IPS-18a (cell line): ENCODE measurements around the gene RPP14.

Source experiments
- H3K27ac ChIP-seq: one replicate; pipeline ENCODE4 v1.5.1; 2013; ENCODE audit warnings: low read length
- H3K27me3 ChIP-seq: one replicate; pipeline ENCODE4 v1.6.1; 2013; ENCODE audit warnings: mild to moderate bottlenecking, low read length; ENCODE audit not compliant: control insufficient read depth, insufficient read depth
- H3K36me3 ChIP-seq: one replicate; pipeline ENCODE4 v1.6.1; 2013; ENCODE audit warnings: low read depth, low read length; ENCODE audit not compliant: control insufficient read depth
- H3K4me1 ChIP-seq: one replicate; pipeline ENCODE4 v1.6.1; 2013; ENCODE audit warnings: low read depth, low read length; ENCODE audit not compliant: control insufficient read depth
- H3K4me3 ChIP-seq: one replicate; pipeline ENCODE4 v1.5.1; 2013; ENCODE audit warnings: low read length
- H3K9ac ChIP-seq: one replicate; pipeline ENCODE4 v1.6.1; 2013; ENCODE audit warnings: mild to moderate bottlenecking, low read length, moderate library complexity
- H3K9me3 ChIP-seq: one replicate; pipeline ENCODE4 v1.6.1; 2013; ENCODE audit warnings: low read depth, low read length; ENCODE audit not compliant: control insufficient read depth

RPP14 gene

DNA sequence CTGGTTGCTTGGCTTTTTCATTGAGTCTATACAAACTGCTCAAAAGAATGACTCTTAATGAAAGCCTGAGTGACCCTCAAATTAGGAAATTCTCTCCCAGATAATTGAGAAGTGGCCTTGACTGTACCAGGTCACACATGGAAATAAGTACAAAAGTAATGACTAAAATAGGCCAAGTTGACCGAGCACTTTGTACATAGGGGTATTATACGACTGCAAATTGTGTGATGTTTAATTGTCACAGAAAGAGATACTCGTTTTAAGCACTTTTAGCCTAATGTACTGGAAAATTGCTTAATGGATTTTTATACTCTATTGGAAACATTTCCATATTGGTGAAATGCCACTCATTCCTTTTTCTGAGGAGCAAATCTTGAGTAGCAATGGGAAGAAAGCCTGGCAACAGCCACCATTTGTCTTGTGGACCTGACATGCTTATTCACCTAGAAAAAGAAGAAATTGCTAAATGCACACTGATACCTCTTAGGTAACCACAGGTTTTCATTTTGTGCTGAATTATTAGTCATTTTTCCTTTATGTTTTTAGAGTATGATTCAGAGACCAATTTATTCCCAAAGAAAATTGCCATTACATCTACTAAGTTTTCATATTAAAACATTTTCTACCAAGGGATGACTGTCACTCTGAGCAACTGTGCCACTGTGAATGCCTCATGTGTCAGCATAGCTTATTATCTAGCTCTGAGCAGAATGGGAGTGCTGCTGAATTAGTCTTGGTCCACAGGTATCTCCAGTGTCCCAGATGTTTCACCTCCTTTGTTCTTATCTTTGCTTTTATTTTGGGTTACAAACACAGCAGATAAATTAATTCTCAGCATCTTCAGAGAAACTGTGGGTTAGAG lies 17.7 kb downstream of the RPP14 start:
- Histone ChIP-seq H3K36me3 (no peaks in the 10 kb centered on the region), H3K27ac (no peak overlapping the region), H3K9me3 (no peaks in the 10 kb centered on the region), H3K4me3 (no peak overlapping the region), H3K27me3 (no peaks in the 10 kb centered on the region), H3K9ac (no peak overlapping the region), H3K4me1 (peaks cover 19% of the 10 kb centered on the region)

DNA sequence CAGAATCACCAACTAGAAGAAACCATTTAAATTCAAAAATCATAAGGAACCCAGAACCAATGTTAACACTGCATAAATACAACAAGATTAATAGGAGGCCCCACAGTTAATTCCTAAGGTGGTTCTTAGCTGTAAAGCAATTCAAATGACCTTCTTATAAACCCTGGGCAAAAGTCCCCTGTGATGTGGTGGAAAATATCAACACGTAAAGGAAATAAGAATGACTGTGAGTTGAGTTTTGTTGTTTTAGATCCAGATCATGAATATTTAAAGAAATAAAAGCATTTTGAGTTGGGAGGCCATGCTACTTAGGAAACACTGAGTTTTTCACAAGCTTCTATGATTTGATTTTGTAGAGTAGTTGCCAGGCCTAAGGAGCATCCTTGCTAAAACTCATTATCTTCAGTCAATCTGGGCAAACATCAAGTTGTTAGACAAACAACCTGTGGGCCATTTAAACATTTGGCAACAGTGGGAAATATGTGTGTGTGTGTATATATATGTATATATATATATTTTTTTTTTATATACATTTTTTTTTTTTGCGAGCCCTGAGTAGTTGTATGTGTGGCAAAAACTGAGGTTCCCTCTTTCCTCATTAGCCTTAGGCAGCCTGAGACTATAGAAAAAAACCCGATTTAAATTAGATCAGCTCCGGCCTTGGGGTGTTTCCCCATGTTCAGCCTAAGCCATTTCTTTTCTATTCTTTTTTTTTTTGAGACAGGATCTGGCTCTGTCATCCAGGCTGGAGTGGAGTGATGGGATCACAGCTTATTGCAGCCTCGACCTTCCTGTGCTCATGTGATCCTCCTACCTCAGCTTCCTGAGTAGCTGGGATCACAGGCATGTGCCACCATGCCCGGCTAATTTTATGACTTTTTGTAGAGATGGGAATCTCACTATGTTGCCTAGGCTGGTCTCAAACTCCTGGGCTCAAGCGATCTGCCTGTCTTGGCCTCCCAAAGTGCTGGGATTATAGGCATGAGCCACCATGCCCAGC lies 18.6 kb downstream of the RPP14 start:
- Histone ChIP-seq H3K27me3 (no peaks in the 10 kb centered on the region), H3K9me3 (no peaks in the 10 kb centered on the region), H3K4me1 (peaks cover 19% of the 10 kb centered on the region), H3K36me3 (no peaks in the 10 kb centered on the region), H3K9ac (no peak overlapping the region), H3K4me3 (no peak overlapping the region), H3K27ac (no peak overlapping the region)

DNA sequence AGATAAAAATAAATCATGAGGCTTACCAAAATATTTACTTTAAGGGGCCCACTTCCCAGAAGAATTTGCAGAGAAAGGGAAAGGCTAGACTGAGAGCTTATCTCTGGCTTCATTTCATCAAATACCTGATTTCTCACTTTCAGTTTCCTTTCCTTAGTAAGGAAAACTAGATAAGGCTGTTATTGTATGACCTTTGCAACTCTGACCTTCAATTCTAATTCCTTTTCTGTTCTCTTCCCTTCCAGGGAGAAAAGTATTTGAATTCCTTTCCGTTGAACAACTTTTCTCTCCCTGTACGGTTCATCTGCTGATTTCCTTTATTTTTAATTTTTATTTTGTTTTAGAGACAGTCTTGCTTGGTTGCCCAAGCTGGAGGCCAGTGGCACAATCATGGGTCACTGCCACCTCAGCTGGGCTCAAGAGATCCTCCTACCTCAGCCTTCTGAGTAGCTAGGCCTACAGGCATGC lies 19.5 kb downstream of the RPP14 start:
- Histone ChIP-seq H3K9me3 (no peaks in the 10 kb centered on the region), H3K27ac (no peak overlapping the region), H3K27me3 (no peaks in the 10 kb centered on the region), H3K4me3 (no peak overlapping the region), H3K4me1 (peaks cover 19% of the 10 kb centered on the region), H3K9ac (no peak overlapping the region), H3K36me3 (no peaks in the 10 kb centered on the region)

DNA sequence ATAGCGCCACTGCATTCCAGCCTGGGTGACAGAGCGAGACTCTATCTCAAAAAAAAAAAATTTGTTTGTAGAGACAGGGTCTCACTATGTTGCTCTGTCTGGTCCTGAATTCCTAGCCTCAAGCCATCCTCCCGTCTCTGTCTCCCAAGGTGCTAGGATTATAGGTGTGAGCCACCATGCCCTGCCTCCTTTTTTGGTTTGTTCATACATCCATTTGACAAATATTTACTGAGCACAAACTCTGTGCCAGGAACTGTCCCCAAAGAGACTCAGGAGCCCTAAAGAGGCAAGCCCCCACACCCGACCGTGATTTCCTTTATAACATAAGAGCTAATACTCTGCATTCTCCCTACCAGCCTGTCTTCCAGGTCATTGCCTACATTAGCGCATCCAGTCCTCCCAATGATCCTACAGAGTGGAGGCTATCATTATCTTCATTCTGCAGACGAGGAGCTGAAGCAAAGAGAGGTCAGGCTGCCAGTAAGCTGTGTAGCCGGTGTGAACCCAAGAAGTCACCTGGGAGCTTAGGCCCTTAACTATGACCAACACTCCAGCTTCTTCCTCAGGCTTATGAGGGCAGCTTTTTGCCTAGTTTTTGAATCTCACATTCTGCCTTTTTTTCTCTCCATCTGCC lies 20.3 kb downstream of the RPP14 start:
- peaks cover 15% of the 10 kb centered on the region for H3K4me1 ChIP-seq
- H3K27ac ChIP-seq = no peak overlapping the region
- no peak overlapping the region for H3K4me3 ChIP-seq
- no peaks in the 10 kb centered on the region for H3K36me3 ChIP-seq
- H3K9me3 ChIP-seq = no peaks in the 10 kb centered on the region
- peaks cover 1% of the 10 kb centered on the region for H3K27me3 ChIP-seq
- no peak overlapping the region for H3K9ac ChIP-seq

DNA sequence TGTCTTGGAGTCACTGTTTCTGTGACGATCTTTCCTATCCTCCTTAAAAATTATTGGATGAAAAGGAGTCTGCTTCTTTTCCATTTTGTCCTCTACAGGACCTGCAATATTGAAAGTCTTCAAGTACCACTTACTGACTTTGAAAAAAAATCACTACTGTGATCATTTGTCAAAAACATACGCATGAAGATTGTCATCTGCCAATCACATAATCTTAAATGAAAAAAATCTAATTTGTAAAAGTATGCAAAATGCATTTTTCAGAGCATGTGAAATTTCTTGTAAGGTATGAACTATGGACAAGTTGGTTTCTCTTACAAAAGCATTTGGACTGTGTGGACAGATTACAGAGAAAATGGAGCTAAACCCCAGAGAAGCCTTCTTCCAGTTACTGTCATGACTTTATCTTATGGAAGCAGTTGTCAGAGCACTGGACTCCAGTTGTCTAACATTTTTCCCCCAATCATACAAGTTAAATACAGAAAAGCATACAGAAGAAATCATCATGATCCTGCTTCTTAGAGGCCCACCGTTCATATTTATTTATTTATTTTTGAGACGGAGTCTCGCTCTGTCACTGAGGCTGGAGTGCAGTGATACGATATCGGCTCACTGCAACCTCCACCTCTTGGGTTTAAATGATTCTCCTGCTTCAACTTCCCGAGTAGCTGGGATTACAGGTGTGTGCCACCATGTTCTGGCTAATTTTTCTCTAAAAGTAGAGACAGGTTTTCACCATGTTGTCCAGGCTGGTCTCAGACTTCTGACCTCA lies 23.3 kb downstream of the RPP14 start:
- H3K4me3 ChIP-seq = no peak overlapping the region
- H3K9me3 ChIP-seq = no peaks in the 10 kb centered on the region
- H3K27ac ChIP-seq = no peak overlapping the region
- no peaks in the 10 kb centered on the region for H3K36me3 ChIP-seq
- no peak overlapping the region for H3K9ac ChIP-seq
- H3K27me3 ChIP-seq = peaks cover 23% of the 10 kb centered on the region
- H3K4me1 ChIP-seq = peaks cover under 1% of the 10 kb centered on the region

DNA sequence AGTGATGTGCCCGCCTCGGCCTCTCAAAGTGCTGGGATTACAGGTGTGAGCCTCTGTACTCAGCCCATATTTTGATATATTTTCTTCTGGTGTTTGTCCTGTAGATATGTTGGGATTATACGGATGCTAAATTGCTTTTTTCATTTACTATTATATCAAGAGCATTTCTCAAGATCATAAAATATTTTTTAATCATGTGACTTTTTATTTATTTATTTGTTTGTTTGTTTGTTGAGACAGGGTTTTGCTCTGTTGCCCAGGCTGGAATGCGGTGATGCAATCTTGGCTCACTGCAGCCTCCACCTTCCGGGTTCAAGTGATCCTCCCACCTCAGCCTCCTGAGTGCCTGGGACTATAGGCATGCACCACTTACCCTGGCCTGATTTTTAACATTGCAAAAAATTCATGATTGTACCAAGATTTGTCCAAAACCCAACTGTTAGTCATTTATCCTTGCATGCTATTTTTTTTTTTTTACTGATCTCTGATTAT lies 23.9 kb downstream of the RPP14 start:
- no peak overlapping the region for H3K27ac ChIP-seq
- no peaks in the 10 kb centered on the region for H3K4me1 ChIP-seq

DNA sequence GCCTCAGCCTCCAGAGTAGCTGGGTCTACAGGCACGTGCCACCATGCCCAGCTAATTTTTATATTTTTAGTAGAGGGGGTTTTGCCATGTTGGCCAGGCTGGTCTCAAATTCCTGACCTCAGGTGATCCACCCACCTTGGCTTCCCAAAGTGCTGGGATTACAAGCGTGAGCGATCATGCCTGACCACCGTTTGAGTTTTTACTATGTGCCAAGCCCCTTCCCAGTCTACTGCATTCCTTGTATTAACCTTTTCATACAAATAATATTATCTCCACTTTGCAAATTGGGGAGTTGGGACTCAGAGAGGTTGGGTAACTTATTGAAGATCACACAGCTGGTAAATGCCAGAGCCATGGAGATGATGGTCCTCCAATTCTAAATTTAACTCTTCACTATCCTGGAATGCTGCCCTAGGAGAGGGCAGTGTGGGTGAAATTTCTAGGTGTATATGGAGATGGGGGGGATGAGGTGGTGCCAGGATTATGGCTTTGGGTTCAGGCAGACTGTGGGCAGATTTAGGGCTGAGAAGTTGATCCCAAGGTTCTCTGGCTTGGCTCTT lies 25.6 kb downstream of the RPP14 start:
- Histone ChIP-seq H3K4me1 (no peaks in the 10 kb centered on the region), H3K9me3 (no peaks in the 10 kb centered on the region), H3K27ac (no peak overlapping the region), H3K9ac (no peak overlapping the region), H3K36me3 (no peaks in the 10 kb centered on the region), H3K4me3 (no peak overlapping the region), H3K27me3 (peaks cover 28% of the 10 kb centered on the region)

More for the DNA sequence above, 23.9 kb downstream of the RPP14 start:
- H3K9me3 ChIP-seq = no peaks in the 10 kb centered on the region
- no peaks in the 10 kb centered on the region for H3K36me3 ChIP-seq
- no peak overlapping the region for H3K4me3 ChIP-seq
- no peak overlapping the region for H3K9ac ChIP-seq
- H3K27me3 ChIP-seq = peaks cover 28% of the 10 kb centered on the region

DNA sequence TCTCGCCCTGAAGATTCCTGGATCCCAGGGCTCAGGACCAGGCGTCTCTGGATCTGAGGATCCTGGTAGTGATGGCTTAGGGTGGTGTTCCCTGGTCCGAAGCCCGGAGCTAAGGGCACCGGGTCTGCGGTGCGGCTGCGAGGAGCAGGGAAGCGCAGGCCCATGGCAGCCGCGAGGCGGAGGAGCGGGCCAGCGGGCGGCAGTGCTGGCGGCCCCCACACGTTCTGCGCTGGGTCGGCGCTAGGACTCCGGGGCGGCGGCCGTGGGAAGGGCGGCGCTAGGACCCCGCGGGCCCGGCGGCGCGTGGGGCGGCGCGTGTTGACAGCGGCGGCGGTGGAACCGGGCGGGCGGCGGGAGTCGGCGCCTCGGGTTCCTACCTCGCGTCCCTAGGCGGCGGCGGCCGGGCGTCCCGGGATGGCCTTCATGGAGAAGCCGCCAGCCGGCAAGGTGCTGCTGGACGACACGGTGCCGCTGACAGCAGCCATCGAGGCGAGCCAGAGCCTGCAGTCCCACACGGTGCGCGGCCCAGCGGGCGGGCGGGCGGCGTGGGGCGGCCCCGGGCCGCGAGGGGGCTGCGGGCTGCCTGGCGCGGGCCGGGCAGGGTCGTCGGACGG lies 26.6 kb downstream of the RPP14 start, which contains the start of gene PXK:
TSS of gene PXK (plus strand) at position 318 of the 614 bp plus-strand sequence. CDS start at position 415, 97 bp downstream.
- Histone ChIP-seq H3K4me1 (no peaks in the 10 kb centered on the region), H3K9ac (no peak within 1 kb of the TSS), H3K27ac (no peak within 1 kb of the TSS)

DNA sequence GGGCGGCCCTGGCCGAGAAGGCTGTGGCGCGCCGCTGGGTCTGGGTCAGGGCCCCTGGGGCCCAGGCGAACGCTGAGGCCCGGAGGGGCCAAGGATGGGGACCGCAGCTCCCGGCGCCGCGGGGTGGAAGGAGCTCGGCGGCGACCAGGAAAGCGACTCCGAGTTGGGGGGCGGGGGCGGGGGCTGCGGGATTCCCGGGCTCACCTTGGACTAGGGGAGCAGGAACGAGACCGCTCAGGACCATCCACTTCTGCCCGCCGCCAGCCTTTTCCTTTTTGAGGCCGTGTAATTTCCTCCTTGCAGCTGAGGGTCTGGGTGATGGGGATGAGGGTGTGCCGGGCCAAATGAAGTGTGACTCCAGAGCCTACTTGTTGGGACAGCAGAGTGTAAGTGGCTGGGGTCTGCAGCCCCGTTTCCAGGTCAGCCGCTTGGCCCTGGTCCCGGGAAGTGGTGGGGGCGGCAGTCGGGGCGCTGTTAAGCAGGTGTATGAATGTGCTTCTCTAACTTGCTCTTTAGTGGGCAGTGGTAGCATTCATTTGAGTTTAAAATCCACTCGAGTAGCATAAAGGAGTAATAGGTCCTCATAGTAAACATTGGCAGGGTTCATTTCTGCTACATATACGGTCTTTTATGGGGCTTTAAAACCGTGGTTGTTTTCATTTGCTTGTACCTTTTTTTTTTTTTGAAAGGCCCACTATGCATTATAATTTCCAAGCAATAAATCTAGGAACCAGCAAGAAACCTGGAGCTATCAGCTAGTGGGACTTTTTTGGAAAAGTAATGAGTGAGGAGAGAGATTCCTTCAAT lies 27.4 kb downstream of the RPP14 start:
- H3K9ac ChIP-seq = no peak overlapping the region
- H3K4me1 ChIP-seq = no peaks in the 10 kb centered on the region
- H3K4me3 ChIP-seq = peak overlapping the region; percentile 60
- no peak overlapping the region for H3K27ac ChIP-seq
- H3K27me3 ChIP-seq = peaks cover 28% of the 10 kb centered on the region
- H3K36me3 ChIP-seq = no peaks in the 10 kb centered on the region
- no peaks in the 10 kb centered on the region for H3K9me3 ChIP-seq

More for the DNA sequence above, 26.6 kb downstream of the RPP14 start, which contains the start of gene PXK:
- H3K9me3 ChIP-seq = no peaks in the 10 kb centered on the region
- H3K4me3 ChIP-seq = peak within 1 kb of the TSS; percentile 60
- H3K36me3 ChIP-seq = no peaks in the 10 kb centered on the region
- peaks cover 28% of the 10 kb centered on the region for H3K27me3 ChIP-seq
